NCI-H345 (cell line): ENCODE results near the gene VCL.
A peak's percentile ranks its signal among the peaks of the same experiment; 100 is the strongest.
"Not testable (repeated sequence)": the region's sequence is repeated elsewhere in the genome, so short reads cannot be mapped to it uniquely, and the experiment has no call there.

Experiments used
- DNase-seq: peaks from one replicate; lab custom pipeline; 2025; lab: John Stamatoyannopoulos, UW

VCL gene

DNA sequence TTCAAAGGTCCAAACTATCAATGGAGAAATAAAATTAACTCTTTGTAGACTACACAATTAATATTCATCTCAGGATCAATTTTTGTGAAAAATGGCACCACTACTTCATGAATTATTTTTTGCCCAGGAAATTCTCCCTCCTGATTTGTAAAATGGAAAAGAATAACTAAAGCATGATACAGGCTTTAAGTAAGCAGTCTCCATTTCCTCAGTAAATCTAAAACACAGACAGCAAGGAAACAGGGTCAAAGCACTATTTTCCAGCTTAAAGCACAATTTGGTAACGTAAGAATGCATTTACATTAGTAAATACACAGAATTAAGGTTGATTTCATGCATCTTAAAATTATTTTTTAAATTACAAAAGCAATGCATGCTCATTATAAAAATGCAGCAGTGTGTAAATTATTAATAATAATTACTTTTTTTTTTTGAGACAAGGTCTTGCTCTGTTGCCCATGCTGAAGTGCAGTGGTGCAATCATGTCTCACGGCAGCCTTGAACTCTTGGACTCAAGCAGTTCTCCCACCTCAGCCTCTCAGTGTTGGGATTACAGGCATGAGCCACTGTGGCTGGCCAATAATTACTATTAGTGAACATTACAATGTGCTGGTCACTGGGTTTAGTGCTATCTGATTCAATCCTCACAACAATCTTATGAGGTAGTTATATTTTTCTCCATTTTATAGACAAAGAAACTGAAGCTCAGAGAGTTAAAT lies 26.1 kb upstream of the VCL start:
- no peak for DNase-seq

DNA sequence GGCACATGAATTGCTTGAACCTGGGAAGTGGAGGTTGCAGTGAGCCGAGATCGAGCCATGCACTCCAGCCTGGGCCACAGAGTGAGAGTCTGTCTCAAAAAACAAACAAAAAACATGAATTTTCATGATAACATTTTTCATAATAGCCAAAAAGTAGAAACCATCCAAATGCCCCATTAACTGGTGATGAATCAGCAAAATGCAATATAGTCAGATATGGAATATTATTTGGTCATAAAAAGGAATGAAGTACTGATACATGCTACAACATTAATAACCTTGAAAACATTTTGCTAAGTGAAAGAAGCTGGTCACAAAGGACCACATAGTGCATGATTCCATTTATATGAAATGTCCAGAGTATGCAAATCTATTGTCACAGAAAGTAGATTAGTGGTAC lies 24.5 kb upstream of the VCL start:
- DNase-seq: no peak

DNA sequence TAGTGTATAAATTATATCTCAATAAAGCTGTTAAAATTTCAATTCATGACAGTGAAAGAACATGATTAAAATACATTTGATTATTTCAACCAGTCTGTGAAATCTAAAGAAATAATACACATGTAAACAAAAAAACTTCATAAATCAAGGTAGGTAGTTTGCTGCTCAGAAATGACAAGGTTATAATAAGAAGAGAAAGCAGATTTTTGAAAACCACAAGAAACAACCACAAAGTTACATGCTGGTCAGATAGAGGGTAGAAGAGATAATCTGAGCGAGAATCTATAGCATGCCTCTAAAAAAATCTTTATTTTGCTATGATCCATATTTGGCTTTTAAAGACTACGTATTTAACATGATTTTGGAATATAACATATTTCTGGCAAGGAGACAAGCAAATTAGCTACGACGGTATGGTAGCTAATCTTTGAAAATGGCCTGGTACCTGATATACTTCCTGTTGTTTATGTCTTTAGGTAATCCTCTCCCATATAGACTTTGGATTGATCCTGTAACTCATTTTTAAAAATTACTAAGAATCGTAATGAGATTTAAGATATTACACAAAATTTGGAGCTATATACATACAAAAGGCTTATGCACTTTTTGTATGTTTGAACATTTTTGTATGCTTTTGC lies 23.5 kb upstream of the VCL start:
- no peak for DNase-seq

DNA sequence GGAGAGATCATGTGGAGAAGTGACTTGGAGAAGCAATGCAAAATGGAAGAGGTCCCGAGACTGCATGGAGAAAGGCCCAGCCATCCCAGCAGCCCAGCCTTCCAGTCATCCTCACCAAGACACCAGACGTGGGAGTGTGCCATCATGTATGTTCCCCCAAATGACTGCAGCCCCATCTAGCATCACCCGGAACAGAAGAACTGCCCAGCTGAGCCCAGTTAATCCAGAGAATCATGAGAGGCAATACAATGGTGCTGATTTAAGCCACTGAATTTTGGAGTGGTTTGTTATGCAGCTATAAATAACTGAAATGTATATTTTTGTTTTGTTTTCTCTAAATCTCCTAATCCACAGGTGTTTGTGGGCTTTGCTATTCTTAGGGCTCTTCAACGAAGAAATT lies 22.5 kb upstream of the VCL start:
- DNase-seq: no peak

DNA sequence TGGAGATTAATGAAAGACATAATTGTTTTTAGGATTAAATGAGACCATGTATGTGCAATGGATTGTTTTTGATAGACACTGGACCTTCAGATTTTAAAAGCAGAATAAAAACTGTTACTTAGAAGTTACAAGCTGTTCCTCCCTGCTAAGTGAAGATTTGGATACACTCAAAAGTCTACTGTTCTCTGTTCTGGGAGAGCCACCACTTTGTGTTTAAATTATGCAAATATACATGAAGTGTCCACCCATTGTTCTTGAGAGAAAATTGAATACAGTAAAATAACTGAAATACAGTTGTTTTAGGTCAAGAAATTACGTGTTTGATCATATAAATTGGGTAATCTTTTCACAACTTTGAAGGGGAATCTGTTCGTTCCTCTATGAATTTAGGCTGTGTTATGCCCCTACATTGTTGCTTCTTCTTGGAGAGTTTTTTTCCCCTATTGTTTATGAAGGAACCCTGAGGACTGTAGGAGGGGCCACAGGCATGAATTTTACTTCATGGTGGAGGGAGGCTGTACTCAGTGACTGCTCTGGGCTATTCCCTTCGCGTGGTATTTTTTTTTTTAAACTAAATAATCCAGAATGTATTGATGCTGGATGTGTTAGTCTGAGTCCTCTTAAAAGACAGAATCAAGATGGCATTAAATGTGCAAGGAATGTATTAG lies 18.6 kb upstream of the VCL start:
- no peak for DNase-seq

DNA sequence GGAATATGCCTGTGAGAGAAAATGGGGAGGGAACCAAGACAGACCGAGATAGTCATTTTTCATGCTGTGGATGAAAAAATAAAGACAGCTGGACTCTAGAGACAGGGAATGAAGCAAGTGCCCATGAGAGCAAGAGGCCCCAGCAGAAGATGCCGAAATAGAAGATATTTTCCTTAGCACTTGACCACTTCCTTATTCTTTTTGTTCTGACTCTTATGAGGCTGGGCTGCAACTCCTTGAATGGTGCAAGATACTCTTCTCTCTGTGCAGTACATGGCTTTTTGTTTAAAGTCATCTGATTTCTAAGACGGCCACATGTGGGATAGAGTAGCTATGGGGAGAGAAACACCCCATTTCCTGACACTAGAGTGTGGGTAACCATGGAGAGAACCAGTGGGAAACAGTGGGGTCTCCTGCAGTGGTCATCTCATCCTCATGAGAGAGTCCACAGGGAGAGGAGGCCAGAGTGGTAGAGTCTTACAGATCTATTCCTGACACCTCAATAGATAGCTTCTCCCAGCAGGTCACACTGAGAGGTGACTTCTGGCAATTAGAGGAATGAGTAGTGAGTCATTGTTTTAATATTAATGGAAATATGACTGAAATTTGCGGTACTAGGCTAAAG lies 18.0 kb upstream of the VCL start:
- no peak for DNase-seq

DNA sequence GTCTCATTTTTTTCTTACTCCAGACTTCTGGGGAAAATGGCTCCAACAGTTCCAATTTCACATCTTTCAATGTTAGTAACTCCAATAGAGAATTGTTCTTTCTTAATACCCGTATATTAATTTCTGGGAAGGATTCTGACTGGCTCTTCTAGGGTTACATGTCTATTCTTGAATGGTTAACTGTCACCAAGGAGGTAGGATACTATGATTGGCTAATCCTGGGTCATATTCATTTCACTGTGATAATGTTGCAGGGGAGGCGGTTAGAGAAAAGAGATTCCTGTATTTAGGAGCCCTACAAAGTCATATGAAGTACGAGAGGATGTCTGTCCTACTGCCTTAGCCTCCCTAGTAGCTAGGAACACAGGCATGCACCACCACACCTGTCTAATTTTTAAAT lies 16.1 kb upstream of the VCL start:
- no peak for DNase-seq

DNA sequence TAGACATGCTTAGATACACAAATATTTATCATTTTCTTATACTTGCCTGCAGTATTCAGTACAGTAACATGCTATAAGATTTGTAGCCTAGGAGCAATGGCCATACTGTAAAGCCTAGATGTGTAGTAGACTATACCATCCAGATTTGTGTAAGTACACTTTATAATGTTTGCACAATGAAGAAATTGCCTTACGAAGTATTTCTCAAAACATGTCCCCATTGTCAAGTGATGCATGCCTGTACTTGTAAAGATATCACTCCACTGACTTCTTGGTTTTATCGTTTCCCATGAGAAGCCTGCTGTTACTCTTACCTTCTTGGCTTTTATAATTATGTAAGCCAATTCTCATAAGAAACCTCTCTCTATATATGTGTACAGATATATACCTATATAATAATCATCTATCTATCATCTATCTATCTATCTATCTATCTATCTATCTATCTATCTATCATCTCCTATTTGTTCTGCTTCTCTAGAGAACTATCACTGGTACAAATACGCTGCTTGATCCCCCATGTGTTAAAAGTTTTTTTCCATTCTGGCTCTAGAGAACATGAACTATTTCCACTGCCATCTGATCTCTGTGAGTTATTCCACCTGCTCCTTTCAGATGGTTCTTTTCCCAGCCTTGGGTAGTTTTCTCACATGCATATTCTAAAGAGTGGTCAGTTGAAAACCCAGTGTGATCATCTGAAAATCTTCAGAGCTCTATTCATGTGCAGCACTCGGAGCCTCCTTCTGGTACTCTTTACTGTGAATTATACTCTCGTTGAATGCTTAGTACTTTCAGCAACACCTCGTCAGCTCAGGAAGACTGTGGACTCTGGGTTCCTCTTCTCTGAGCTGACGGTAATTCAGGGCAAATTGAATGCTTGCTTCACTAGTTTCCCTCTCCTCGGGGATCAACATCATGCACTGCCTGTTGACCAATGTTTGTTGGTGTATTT lies 14.5 kb upstream of the VCL start:
- no peak for DNase-seq

DNA sequence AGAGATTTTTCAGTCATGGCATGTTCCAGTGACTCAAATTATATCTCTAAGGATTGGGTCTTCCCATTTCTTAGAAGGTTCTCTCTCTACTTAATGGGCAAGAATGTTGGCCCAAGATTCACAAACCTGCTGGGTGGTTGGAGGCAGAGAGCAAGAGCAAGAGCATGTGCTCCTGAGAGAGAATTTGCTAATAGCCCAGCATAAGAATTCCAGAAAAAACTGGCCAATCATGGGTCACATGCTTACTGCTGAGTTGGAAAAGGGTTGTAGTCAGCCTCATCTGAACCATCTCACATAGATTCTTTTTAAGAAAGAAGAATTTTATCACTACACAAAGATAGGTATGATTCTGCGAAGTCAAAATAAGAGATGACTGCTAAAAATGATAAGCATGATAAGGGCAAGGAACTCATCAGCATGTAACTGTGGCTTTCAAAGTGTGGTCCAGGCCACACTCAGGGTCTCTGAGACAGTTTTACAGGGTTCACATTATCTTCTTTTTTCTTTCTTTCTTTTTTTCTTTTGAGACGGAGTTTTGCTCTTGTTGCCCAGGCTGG lies 8.2 kb upstream of the VCL start:
- DNase-seq: no peak

DNA sequence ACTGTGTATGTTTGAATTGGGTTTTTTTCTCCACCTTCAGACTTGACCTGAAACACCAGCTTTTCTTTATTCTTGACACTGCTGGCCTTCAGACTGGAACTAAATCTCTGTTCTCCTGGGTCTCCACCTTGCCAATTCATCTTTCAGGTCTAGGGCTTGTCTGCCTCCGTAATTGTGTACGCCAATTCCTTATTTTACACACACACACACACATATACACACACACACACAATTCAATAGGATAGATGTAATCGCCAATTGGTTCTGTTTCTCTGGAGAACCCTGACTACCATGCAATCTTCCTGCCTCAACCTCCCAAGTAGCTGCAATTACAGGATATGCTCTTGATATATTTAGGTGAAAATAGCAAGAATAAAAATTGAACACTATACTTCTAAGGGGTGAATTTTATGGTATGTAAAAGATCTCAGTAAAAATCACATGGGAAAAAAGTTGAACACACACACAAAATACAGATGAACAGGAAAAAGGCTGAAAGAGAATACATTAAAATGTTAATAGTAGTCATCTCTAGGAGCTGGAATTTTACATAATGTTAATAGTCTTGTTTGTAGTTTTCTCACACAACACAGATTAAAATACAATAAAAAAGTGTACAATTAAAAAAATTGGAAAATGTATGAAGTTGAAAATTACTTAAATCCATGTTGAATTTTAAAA lies 6.6 kb upstream of the VCL start:
- DNase-seq: no peak

DNA sequence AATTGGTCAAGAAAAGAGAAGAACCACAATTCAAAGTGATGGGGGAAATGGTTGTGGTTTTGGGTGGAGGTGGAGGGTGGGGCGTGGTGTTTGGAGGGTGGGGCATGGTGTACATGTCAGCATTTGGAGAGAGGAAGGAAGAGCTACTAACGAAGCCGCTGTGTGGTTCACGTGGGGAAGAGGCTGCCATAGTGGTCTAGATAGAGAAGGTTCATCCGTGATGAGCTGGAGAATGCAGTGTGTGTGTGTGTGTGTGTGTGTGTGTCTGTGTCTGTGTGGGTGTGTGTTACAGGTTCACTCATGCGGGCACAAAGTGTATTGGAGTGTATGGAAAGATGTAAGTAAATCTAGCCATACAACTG lies 6.1 kb upstream of the VCL start:
- no peak for DNase-seq

DNA sequence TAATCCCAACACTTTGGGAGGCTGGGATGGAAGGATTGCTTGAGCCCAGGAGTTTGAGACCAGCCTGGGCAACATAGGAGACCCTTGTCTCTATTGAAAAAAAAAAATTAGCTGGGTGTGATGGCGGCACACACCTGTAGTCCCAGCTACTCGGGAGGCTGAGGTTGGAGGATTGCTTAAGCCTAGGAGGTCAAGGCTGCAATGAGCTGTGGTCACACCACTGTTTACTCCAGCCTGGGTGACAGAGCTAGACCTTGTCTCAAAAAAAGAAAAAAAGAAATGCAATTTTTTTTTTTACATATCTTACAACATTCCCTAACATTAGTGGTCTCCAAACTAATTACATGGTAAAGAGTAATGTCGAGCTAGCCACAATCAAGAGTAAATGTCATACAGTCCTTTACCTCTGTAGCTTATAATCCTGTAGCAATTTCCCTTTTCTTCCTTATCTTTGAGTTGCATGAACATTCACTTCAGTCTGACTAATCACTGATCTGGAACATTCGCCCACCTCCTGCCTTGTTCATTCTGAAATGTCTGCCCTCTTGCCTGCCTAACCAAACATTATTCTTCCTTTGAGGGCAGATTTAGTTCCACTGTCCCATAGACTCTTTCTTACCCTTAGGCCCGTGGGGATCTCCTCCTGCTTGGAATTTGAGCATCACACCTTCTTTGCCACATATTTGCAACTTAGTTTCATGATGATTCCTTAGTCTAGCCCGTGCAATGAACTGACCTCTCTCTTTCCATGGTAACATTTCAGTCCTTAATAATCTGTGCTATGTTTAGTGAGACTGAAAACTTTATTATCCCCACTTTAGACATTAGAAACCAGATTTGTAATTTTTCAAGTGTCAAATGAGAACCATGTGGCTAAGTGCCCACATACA lies 4.8 kb upstream of the VCL start:
- DNase-seq: no peak

DNA sequence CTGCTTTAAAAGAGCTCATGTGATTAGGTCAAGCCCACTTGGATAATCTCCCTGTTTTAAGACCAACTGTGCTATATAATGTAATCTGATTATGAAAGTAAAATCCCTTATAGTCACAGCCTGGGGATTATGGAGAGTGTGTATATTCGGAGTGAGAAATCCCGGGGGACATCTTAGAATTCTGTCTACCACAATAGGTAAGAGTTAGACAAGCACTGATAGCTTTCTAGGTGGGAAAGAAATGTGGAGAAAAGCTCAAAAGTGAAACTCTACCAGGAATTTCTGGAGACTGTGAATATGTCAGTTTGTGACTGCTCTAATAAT lies 2.9 kb upstream of the VCL start:
- no peak for DNase-seq

DNA sequence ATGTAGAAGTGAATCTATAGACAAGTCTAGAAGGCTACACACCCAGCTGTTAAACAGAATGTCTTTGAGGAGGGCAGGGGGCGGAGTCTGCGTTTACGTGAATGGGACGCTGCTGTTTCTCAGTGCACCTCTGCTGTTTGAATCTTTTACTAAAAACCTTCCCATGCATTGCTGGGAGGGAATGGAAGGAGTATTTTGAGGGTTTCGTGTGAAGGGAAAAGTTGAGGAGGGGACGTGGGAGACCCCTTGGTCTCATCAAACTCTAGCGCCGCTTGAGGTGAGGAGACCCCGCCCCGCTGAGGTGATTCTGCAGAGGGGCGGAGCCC lies 492 bp upstream of the VCL start:
- DNase-seq: no peak

DNA sequence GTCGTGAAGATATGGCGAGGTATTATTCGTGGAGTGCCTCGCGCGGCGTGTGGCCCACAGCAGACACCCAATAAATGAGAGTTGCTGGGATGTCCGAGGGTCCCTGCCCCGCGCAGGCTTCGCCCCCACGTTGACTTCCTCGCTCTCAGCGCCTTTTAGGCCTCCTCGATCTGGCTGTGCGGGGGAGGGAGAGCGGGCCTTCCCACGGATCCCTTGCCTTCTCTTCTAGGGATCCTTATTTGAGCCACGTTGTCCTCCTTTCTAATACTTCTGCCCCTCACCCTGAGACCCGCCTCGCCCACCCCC lies 660 bp downstream of the VCL start:
- DNase-seq: no peak

DNA sequence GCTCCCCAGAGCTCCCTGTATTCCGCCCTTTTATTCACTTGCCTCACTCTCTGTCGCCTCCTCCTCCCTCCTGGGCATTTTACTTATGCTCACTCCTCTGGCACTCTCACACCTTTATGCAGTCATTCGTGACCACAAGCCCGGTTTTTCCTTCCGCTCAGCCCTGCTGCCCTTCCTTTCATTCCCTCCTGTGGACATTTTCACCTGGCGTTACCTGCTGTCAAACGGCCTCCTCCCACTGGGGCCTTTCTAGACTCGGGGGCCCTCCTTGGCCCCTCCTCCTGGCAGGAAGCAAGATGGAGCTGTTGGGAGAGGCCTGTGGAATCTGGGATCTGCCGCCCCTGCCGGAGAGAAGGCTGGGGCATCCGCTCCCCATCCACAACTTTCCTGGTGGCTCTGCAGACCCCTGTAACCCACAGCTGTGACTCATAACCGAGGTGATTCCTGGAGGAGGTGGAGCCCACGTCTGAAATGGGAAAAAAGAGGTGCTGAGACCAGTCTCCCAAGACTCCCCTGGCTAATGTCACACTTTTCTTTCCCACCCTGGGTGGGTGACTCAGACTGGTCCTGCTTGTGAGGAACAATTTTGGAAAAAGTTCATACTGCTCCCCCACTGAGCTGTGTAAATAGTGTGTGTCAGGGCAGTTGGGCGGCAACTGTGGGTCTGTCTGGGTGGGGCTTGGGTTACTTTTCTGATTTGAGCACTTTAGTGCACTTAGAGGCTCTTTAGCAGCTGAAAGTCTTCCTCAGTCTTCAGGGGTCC lies 1.2 kb downstream of the VCL start:
- peak; percentile 38 for DNase-seq

DNA sequence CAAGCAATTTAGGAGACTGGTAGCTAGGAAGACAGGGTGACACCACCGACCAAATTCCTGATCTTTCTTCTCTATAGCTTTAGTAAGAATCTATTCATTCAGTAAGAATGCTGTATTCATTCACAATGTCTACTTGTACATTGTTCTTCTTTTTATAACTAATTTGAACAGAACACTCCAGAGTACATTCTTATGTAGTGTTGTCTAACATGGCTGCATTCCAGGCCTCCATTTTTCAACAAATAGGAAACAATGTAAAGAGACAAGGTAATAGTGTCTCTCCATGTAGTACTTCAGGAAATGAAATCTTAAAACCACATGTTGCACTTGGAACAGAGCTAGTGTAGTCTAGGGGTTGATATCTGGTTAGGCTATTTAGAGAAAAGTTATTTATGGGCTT lies 1.8 kb downstream of the VCL start:
- no peak for DNase-seq

DNA sequence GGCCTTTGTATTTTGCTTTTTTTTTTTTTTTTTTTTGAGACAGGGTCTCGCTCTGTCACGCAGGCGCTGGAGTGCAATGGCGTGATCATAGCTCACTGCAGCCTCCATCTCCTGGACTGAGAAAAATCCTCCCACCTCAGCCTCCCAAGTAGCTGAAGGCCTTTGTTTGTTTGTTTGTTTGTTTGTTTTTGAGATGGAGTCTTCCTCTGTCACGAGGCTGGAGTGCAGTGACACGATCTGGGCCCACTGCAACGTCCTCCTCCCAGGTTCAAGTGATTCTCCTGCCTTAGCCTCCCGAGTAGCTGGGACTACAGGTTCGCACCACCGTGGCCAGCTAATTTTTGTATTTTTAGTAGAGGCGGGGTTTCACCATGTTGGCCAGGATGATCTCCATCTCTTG lies 2.3 kb downstream of the VCL start:
- DNase-seq: not testable (repeated sequence)

DNA sequence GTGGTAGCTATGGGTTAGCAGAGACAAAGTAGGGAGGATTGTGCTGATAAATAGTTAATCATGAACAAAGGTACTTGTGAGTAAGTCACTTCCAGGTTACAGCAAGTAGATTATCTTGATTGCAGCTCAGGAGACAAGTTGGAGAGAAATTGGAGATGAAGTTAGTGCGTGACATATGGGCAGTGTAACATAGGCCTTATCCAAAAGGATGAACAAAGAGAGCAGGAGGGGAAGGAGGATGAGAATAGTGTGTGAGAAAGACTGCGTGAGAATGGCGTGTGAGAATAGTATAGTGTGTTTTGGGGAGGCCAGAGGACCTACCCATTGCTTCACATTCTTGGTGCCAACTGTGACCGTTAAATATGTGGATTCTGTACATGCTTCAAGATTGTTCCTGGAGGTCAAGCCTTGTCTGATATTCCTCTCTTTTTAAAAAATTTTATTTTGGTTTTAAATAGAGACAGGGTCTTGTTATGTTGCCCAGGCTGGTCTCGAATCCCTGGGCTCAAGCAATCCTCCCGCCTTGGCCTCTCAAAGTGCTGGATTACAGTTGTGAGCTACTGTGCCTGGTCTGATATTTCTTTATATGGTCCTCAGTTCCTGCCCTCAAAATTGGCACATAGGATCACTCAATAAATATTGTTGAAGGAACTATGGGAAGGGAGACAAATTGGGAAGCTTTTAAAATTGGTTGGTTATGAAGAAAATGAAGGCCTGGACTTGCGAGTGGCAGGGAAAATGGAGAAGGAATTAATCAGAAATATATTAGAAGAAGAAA lies 3.2 kb downstream of the VCL start:
- no peak for DNase-seq
